IPS-18a (cell line): ENCODE data around the gene CLRN3.

Source experiments
- H3K27ac ChIP-seq: one replicate; pipeline ENCODE4 v1.5.1; 2013; ENCODE audit warnings: low read length
- H3K27me3 ChIP-seq: one replicate; pipeline ENCODE4 v1.6.1; 2013; ENCODE audit warnings: mild to moderate bottlenecking, low read length; ENCODE audit not compliant: control insufficient read depth, insufficient read depth
- H3K36me3 ChIP-seq: one replicate; pipeline ENCODE4 v1.6.1; 2013; ENCODE audit warnings: low read depth, low read length; ENCODE audit not compliant: control insufficient read depth
- H3K4me1 ChIP-seq: one replicate; pipeline ENCODE4 v1.6.1; 2013; ENCODE audit warnings: low read depth, low read length; ENCODE audit not compliant: control insufficient read depth
- H3K4me3 ChIP-seq: one replicate; pipeline ENCODE4 v1.5.1; 2013; ENCODE audit warnings: low read length
- H3K9ac ChIP-seq: one replicate; pipeline ENCODE4 v1.6.1; 2013; ENCODE audit warnings: mild to moderate bottlenecking, low read length, moderate library complexity
- H3K9me3 ChIP-seq: one replicate; pipeline ENCODE4 v1.6.1; 2013; ENCODE audit warnings: low read depth, low read length; ENCODE audit not compliant: control insufficient read depth

The CLRN3 gene

GRCh38 chr10:127889605-127890195 lies 3.0 kb downstream of the CLRN3 start:
- Histone ChIP-seq H3K9ac (no peak overlapping the region), H3K4me3 (no peak overlapping the region), H3K27ac (no peak overlapping the region), H3K27me3 (no peaks in the 10 kb centered on the region), H3K9me3 (no peaks in the 10 kb centered on the region), H3K4me1 (no peaks in the 10 kb centered on the region), H3K36me3 (no peaks in the 10 kb centered on the region)

GRCh38 chr10:127888521-127889312 lies 4.0 kb downstream of the CLRN3 start:
- no peaks in the 10 kb centered on the region for H3K9me3 ChIP-seq
- no peak overlapping the region for H3K27ac ChIP-seq
- H3K36me3 ChIP-seq: no peaks in the 10 kb centered on the region
- no peaks in the 10 kb centered on the region for H3K27me3 ChIP-seq
- H3K9ac ChIP-seq: no peak overlapping the region
- H3K4me3 ChIP-seq: no peak overlapping the region
- H3K4me1 ChIP-seq: no peaks in the 10 kb centered on the region

GRCh38 chr10:127887541-127888415 lies 5.0 kb downstream of the CLRN3 start:
- Histone ChIP-seq H3K36me3 (no peaks in the 10 kb centered on the region), H3K27me3 (no peaks in the 10 kb centered on the region), H3K9ac (no peak overlapping the region), H3K4me1 (no peaks in the 10 kb centered on the region), H3K4me3 (no peak overlapping the region), H3K27ac (no peak overlapping the region), H3K9me3 (no peaks in the 10 kb centered on the region)

- Histone ChIP-seq H3K9me3 (no peaks in the 10 kb centered on the region), H3K4me1 (no peaks in the 10 kb centered on the region), H3K27ac (no peak overlapping the region), H3K4me3 (no peak overlapping the region), H3K27me3 (no peaks in the 10 kb centered on the region), H3K9ac (no peak overlapping the region), H3K36me3 (no peaks in the 10 kb centered on the region)
These were observed 6.2 kb downstream of the CLRN3 start for GRCh38 chr10:127886371-127887051.

- H3K4me1 ChIP-seq: no peaks in the 10 kb centered on the region
- no peaks in the 10 kb centered on the region for H3K9me3 ChIP-seq
- H3K27me3 ChIP-seq: no peaks in the 10 kb centered on the region
- no peak overlapping the region for H3K27ac ChIP-seq
- H3K4me3 ChIP-seq: no peak overlapping the region
- H3K36me3 ChIP-seq: no peaks in the 10 kb centered on the region
- no peak overlapping the region for H3K9ac ChIP-seq
These were observed 8.2 kb downstream of the CLRN3 start for GRCh38 chr10:127884501-127884900.

GRCh38 chr10:127883516-127883915 lies 9.2 kb downstream of the CLRN3 start:
- Histone ChIP-seq H3K9ac (no peak overlapping the region), H3K4me3 (no peak overlapping the region), H3K9me3 (no peaks in the 10 kb centered on the region), H3K27ac (no peak overlapping the region), H3K36me3 (no peaks in the 10 kb centered on the region), H3K4me1 (no peaks in the 10 kb centered on the region), H3K27me3 (no peaks in the 10 kb centered on the region)

GRCh38 chr10:127882801-127883459 lies 9.8 kb downstream of the CLRN3 start:
- H3K4me3 ChIP-seq: no peak overlapping the region
- H3K36me3 ChIP-seq: no peaks in the 10 kb centered on the region
- no peaks in the 10 kb centered on the region for H3K27me3 ChIP-seq
- H3K9me3 ChIP-seq: no peaks in the 10 kb centered on the region
- H3K9ac ChIP-seq: no peak overlapping the region
- H3K27ac ChIP-seq: no peak overlapping the region
- no peaks in the 10 kb centered on the region for H3K4me1 ChIP-seq

GRCh38 chr10:127882391-127882790 lies 10.3 kb downstream of the CLRN3 start:
- Histone ChIP-seq H3K9me3 (no peaks in the 10 kb centered on the region), H3K27ac (no peak overlapping the region), H3K4me3 (no peak overlapping the region), H3K27me3 (no peaks in the 10 kb centered on the region), H3K36me3 (no peaks in the 10 kb centered on the region), H3K4me1 (no peaks in the 10 kb centered on the region), H3K9ac (no peak overlapping the region)

- Histone ChIP-seq H3K27ac (no peak overlapping the region), H3K27me3 (no peaks in the 10 kb centered on the region), H3K9ac (no peak overlapping the region), H3K4me1 (no peaks in the 10 kb centered on the region), H3K9me3 (no peaks in the 10 kb centered on the region), H3K36me3 (no peaks in the 10 kb centered on the region), H3K4me3 (no peak overlapping the region)
These were observed 11.5 kb downstream of the CLRN3 start for GRCh38 chr10:127881262-127881661.

GRCh38 chr10:127880557-127880956 lies 12.2 kb downstream of the CLRN3 start:
- H3K4me3 ChIP-seq: no peak overlapping the region
- H3K27ac ChIP-seq: no peak overlapping the region
- H3K9ac ChIP-seq: no peak overlapping the region
- no peaks in the 10 kb centered on the region for H3K27me3 ChIP-seq
- H3K9me3 ChIP-seq: no peaks in the 10 kb centered on the region
- H3K36me3 ChIP-seq: no peaks in the 10 kb centered on the region
- H3K4me1 ChIP-seq: no peaks in the 10 kb centered on the region
